Neuronal stem cell (in vitro differentiated cells): ENCODE measurements around the gene AHRR.

ENCODE experiments used
- DNase-seq: peaks from one replicate; pipeline ENCODE4 v3.0.0-alpha.2; 2013; ENCODE audit warnings: low spot score
- H2AFZ ChIP-seq: one replicate; pipeline ENCODE4 v1.6.1; 2013; ENCODE audit warnings: mild to moderate bottlenecking, low read length, inconsistent platforms
- H2AK5ac ChIP-seq: 2 replicates; pipeline ENCODE4 v1.6.1; 2013; ENCODE audit warnings: low read depth, mild to moderate bottlenecking, inconsistent platforms, low read length, moderate library complexity, mixed read lengths
- H2BK120ac ChIP-seq: 2 replicates; pipeline ENCODE4 v1.6.1; 2013; ENCODE audit warnings: low read depth, mild to moderate bottlenecking, inconsistent platforms, low read length, moderate library complexity, mixed read lengths
- H2BK12ac ChIP-seq: one replicate; pipeline ENCODE4 v1.6.1; 2013; ENCODE audit warnings: low read length, inconsistent platforms
- H2BK15ac ChIP-seq: 2 replicates; pipeline ENCODE4 v1.6.1; 2013; ENCODE audit warnings: mild to moderate bottlenecking, low read length, inconsistent platforms, mixed read lengths
- H2BK5ac ChIP-seq: one replicate; pipeline ENCODE4 v1.6.1; 2013; ENCODE audit warnings: inconsistent platforms, mild to moderate bottlenecking, low read length, moderate library complexity
- H3K14ac ChIP-seq: one replicate; pipeline ENCODE4 v1.6.1; 2013; ENCODE audit warnings: low read length, inconsistent platforms
- H3K18ac ChIP-seq: 2 replicates; pipeline ENCODE4 v1.6.1; 2013; ENCODE audit warnings: low read length, inconsistent platforms
- H3K23ac ChIP-seq: 2 replicates; pipeline ENCODE4 v1.6.1; 2013; ENCODE audit warnings: low read depth, mild to moderate bottlenecking, mixed read lengths, low read length, inconsistent platforms; ENCODE audit not compliant: poor library complexity
- H3K27ac ChIP-seq: replicated peaks from 3 replicates; pipeline ENCODE4 v1.5.1; 2013; ENCODE audit warnings: low read length, inconsistent platforms
- H3K27me3 ChIP-seq, 3 experiments: 2 replicates each; pipeline ENCODE4 v1.6.1; 2013; ENCODE audit warnings: low read length in 3 of 3, mild to moderate bottlenecking in 2 of 3, inconsistent platforms in 1 of 3, low read depth in 1 of 3, mixed read lengths in 1 of 3, moderate library complexity in 1 of 3; ENCODE audit not compliant: control insufficient read depth in 3 of 3, insufficient read depth in 3 of 3
- H3K36me3 ChIP-seq, 2 donors: replicated peaks in 1 of 2; 2 replicates each; pipeline ENCODE4 v1.6.1; 2013; ENCODE audit warnings: low read length in 2 of 2; ENCODE audit not compliant: control insufficient read depth in 2 of 2, insufficient read depth in 2 of 2
- H3K4ac ChIP-seq: 2 replicates; pipeline ENCODE4 v1.6.1; 2013; ENCODE audit warnings: inconsistent platforms, mild to moderate bottlenecking, low read length, moderate library complexity
- H3K4me1 ChIP-seq, 2 donors: 1 replicate in 1 of 2; 2 replicates in 1 of 2; pipeline ENCODE4 v1.6.1; 2013; ENCODE audit warnings: low read length in 2 of 2, low read depth in 1 of 2; ENCODE audit not compliant: control insufficient read depth in 2 of 2, insufficient read depth in 1 of 2
- H3K4me2 ChIP-seq: one replicate; pipeline ENCODE4 v1.6.1; 2013; ENCODE audit warnings: mild to moderate bottlenecking, low read length, inconsistent platforms; ENCODE audit not compliant: insufficient read depth, poor library complexity, severe bottlenecking
- H3K4me3 ChIP-seq, 2 donors: 2 replicates each; pipeline ENCODE4 v1.5.1; 2013; ENCODE audit warnings: low read length in 2 of 2, mild to moderate bottlenecking in 2 of 2, inconsistent platforms in 1 of 2, moderate library complexity in 1 of 2
- H3K79me1 ChIP-seq: one replicate; pipeline ENCODE4 v1.6.1; 2013; ENCODE audit warnings: low read depth, mild to moderate bottlenecking, inconsistent platforms, low read length, moderate library complexity
- H3K9ac ChIP-seq: one replicate; pipeline ENCODE4 v1.6.1; 2013; ENCODE audit warnings: mild to moderate bottlenecking, low read depth, low read length, inconsistent platforms; ENCODE audit not compliant: poor library complexity
- H3K9me3 ChIP-seq, 2 donors: replicated peaks in 1 of 2; 2 replicates each; pipeline versions ENCODE3 to v1.6.1; 2013; ENCODE audit warnings: low read length in 2 of 2, mild to moderate bottlenecking in 2 of 2, inconsistent platforms in 1 of 2, low read depth in 1 of 2, mixed read lengths in 1 of 2, moderate library complexity in 1 of 2; ENCODE audit not compliant: control insufficient read depth in 2 of 2, insufficient read depth in 1 of 2
- H4K8ac ChIP-seq: one replicate; pipeline ENCODE4 v1.6.1; 2013; ENCODE audit warnings: low read depth, mild to moderate bottlenecking, inconsistent platforms, low read length, moderate library complexity
- H4K91ac ChIP-seq: one replicate; pipeline ENCODE4 v1.6.1; 2013; ENCODE audit warnings: low read length, low read depth, mild to moderate bottlenecking, inconsistent platforms; ENCODE audit not compliant: poor library complexity
- WGBS, 2 donors: extraction: QIAGEN DNeasy Blood & Tissue Kit; methylation state at CpG; one replicate each; pipeline ENCODE4 v1.1.7; 2013; ENCODE audit warnings: missing lambda C conversion rate in 2 of 2, mixed read lengths in 1 of 2; ENCODE audit not compliant: insufficient read length in 2 of 2, insufficient replicate concordance in 1 of 2; ENCODE audit errors: extremely low coverage in 2 of 2; 5-methylcytosine and 5-hydroxymethylcytosine counted together

The AHRR gene

GRCh38 chr5:423626-424261 is 102.2 kb downstream of the AHRR start:
- Histone ChIP-seq H3K18ac (peak overlapping the region; percentile 57), H2AK5ac (no peak overlapping the region), H3K27ac (no peak overlapping the region), H3K9ac (no peak overlapping the region), H2BK12ac (peak overlapping the region; percentile 2), H3K27me3 (no peaks in the 10 kb centered on the region), H2BK120ac (no peak overlapping the region), H3K14ac (no peak overlapping the region), H2BK15ac (no peak overlapping the region), H2BK5ac (no peak overlapping the region), H2AFZ (no peak overlapping the region), H4K91ac (no peak overlapping the region), H3K79me1 (no peaks in the 10 kb centered on the region), H4K8ac (no peak overlapping the region), H3K23ac (peak overlapping the region; percentile 37), H3K4me3 (no peak overlapping the region), H3K4me2 (no peak overlapping the region), H3K9me3 (peaks cover 0 to 6% of the 10 kb centered on the region in 2 donors), H3K36me3 (no peaks in the 10 kb centered on the region), H3K4ac (peak overlapping the region; percentile 1), H3K4me1 (peaks cover 0 to 5% of the 10 kb centered on the region in 2 donors)
- no peak for DNase-seq
- no CpG with 5 or more reads among the region's 24 CpGs for WGBS, 2 donors

GRCh38 chr5:424301-425110 is 103.0 kb downstream of the AHRR start:
- peak overlapping the region; percentile 94 for H2BK15ac ChIP-seq
- H3K18ac ChIP-seq = peak overlapping the region; percentile 91
- no peak overlapping the region for H3K4me2 ChIP-seq
- peak overlapping the region; percentile 66 for H2BK12ac ChIP-seq
- no peak overlapping the region for H3K4me3 ChIP-seq
- peak overlapping the region; percentile 98 for H2AK5ac ChIP-seq
- no peak overlapping the region for H3K23ac ChIP-seq
- H3K4me1 ChIP-seq = peaks cover 0 to 5% of the 10 kb centered on the region in 2 donors
- no peak overlapping the region for H2BK120ac ChIP-seq
- peak overlapping the region; percentile 67 for H3K4ac ChIP-seq
- H3K27me3 ChIP-seq = no peaks in the 10 kb centered on the region
- no CpG with 5 or more reads among the region's 11 CpGs for WGBS, 2 donors
- DNase-seq = no peak
- no peak overlapping the region for H3K27ac ChIP-seq
- H3K14ac ChIP-seq = no peak overlapping the region
- H2AFZ ChIP-seq = peak overlapping the region; percentile 37
- no peak overlapping the region for H4K8ac ChIP-seq
- no peaks in the 10 kb centered on the region for H3K79me1 ChIP-seq
- peaks cover 0 to 8% of the 10 kb centered on the region in 2 donors for H3K9me3 ChIP-seq
- H3K9ac ChIP-seq = peak overlapping the region; percentile 16
- H3K36me3 ChIP-seq = no peaks in the 10 kb centered on the region
- H2BK5ac ChIP-seq = peak overlapping the region; percentile 91
- no peak overlapping the region for H4K91ac ChIP-seq

DNA sequence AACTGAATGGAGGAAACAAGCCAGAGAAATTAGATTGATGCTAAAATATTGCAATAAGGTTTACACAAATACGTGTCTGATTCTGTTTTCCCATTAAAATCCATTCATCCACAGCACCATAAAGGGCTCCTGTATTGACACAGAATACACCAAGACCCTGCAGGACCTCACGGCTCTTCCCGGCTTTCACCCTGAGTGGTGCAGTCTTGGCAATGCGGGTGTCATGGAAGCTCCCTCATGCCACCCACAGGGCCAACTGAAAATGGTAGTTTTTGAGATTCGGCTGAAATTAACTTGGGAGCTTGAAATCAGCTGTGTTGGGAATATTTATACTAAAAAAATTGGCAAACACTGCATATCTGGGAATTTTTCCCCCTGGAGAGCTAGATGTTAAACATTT is 104.2 kb downstream of the AHRR start:
- no peak overlapping the region for H3K18ac ChIP-seq
- H3K14ac ChIP-seq = no peak overlapping the region
- no peak overlapping the region for H3K27ac ChIP-seq
- H3K79me1 ChIP-seq = no peaks in the 10 kb centered on the region
- no peak overlapping the region for H3K4me2 ChIP-seq
- H3K9ac ChIP-seq = no peak overlapping the region
- no CpG with 5 or more reads among the region's 5 CpGs for WGBS, 2 donors
- H2AFZ ChIP-seq = no peak overlapping the region
- no peak overlapping the region for H4K91ac ChIP-seq
- no peak overlapping the region for H3K4ac ChIP-seq
- H2AK5ac ChIP-seq = no peak overlapping the region
- no peaks in the 10 kb centered on the region for H3K36me3 ChIP-seq
- H2BK120ac ChIP-seq = no peak overlapping the region
- peaks cover 0 to 5% of the 10 kb centered on the region in 2 donors for H3K4me1 ChIP-seq
- H3K9me3 ChIP-seq = peaks cover 0 to 8% of the 10 kb centered on the region in 2 donors
- H2BK15ac ChIP-seq = no peak overlapping the region
- no peak overlapping the region for H4K8ac ChIP-seq
- H2BK12ac ChIP-seq = no peak overlapping the region
- no peak overlapping the region for H3K23ac ChIP-seq
- no peak for DNase-seq
- no peaks in the 10 kb centered on the region for H3K27me3 ChIP-seq
- H2BK5ac ChIP-seq = no peak overlapping the region
- no peak overlapping the region for H3K4me3 ChIP-seq

DNA sequence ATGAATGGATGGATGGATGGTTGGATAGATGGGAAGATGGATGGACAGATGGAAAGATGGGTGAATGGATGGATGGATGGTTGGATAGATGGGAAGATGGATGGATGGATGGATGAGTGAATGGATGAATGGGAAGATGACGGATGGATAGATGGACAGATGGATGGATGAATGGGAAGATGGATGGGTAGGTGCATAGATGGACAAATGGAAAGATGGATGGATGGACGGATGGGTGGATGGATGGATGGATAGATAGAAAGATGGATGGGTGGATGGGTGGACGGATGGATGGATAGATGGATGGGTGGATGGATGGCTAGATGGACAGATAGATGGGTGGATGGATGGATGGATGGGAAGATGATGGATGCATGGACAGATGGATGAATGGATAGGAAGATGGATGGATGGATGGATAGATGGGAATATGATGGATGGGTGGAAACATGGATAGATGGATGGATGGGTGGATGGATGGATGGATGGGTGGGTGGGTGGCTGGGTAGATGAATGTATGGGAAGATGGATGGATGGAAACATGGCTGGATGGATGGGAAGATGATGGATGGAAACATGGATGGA is 105.0 kb downstream of the AHRR start:
- Histone ChIP-seq H2BK5ac (no peak overlapping the region), H3K36me3 (no peaks in the 10 kb centered on the region), H4K91ac (no peak overlapping the region), H4K8ac (no peak overlapping the region), H3K14ac (no peak overlapping the region), H2AK5ac (no peak overlapping the region), H2AFZ (no peak overlapping the region), H2BK15ac (no peak overlapping the region), H3K9me3 (peaks cover 0 to 8% of the 10 kb centered on the region in 2 donors), H2BK12ac (no peak overlapping the region), H3K27me3 (no peaks in the 10 kb centered on the region), H3K4me3 (no peak overlapping the region), H3K4ac (no peak overlapping the region), H3K4me1 (peaks cover 0 to 4% of the 10 kb centered on the region in 2 donors), H3K18ac (no peak overlapping the region), H3K9ac (no peak overlapping the region), H3K79me1 (no peaks in the 10 kb centered on the region), H2BK120ac (no peak overlapping the region), H3K4me2 (no peak overlapping the region), H3K23ac (no peak overlapping the region), H3K27ac (no peak overlapping the region)
- 100% methylated on average over 1 of the region's 3 CpGs; no CpG with 5 or more reads in 1 of the 2 donors for WGBS, 2 donors
- DNase-seq = no peak
